Spinal cord (tissue), 10 donors: ENCODE data around the gene MTHFS. TPM values are rescaled to one million over a fixed set of nuclear protein-coding genes. Genes with fewer than 3 reads are reported as not detected.
"Not testable (repeated sequence)": the region's sequence is repeated elsewhere in the genome, so short reads cannot be mapped to it uniquely, and the experiment has no call there.

Experiments
- DNase-seq, 6 donors: peaks; one replicate each; pipeline versions ENCODE4 v3.0.0 to v3.0.0-alpha.2; 2013 to 2015; ENCODE audit warnings: low spot score in 6 of 6, low read depth in 4 of 6
- H3K27ac ChIP-seq: one replicate; pipeline ENCODE4 v1.5.1; 2013; ENCODE audit warnings: low read depth, low read length, control low read depth
- H3K27me3 ChIP-seq: one replicate; pipeline ENCODE4 v1.6.1; 2013; ENCODE audit warnings: low read length; ENCODE audit not compliant: control insufficient read depth, insufficient read depth
- H3K36me3 ChIP-seq: one replicate; pipeline ENCODE4 v1.6.1; 2013; ENCODE audit warnings: low read length; ENCODE audit not compliant: control insufficient read depth, insufficient read depth
- H3K4me1 ChIP-seq: one replicate; pipeline ENCODE4 v1.6.1; 2013; ENCODE audit warnings: low read length; ENCODE audit not compliant: control insufficient read depth, insufficient read depth
- H3K4me3 ChIP-seq: one replicate; pipeline ENCODE4 v1.5.1; 2013; ENCODE audit warnings: low read depth, low read length, control low read depth
- H3K9me3 ChIP-seq: one replicate; pipeline ENCODE4 v1.6.1; 2013; ENCODE audit warnings: low read length; ENCODE audit not compliant: control insufficient read depth, insufficient read depth
- WGBS: methylation state at CpG from one replicate; pipeline ENCODE4 v1.1.5; 2013; ENCODE audit warnings: missing lambda C conversion rate; ENCODE audit not compliant: insufficient coverage; 5-methylcytosine and 5-hydroxymethylcytosine counted together
- long read RNA-seq, 4 donors: transcript quantifications; one replicate each; lab custom pipeline, GENCODE V29; 2026
- polyA plus RNA-seq, 2 donors: library from polyadenylated mRNA; unstranded; fragments of 120-200 nt; gene quantifications; one replicate each; pipeline ENCODE4 v1.2.1, GENCODE V29; 2013; ENCODE audit not compliant: insufficient read length in 2 of 2
- total RNA-seq, 2 donors: library from RNA; depleted of rRNA in 1 of 2; stranded (reverse); fragments of 120-200 nt in 1 of 2; fragments of >200 nt in 1 of 2; gene quantifications; one replicate each; pipeline versions ENCODE4 v1.2.3 to v1.2.4, GENCODE V29; 2013 to 2014
- donor health status: healthy.

The MTHFS gene
- total RNA-seq: 10 to 100 TPM; 18.2 to 19.7 TPM
- 10 to 100 TPM; 19.3 to 19.8 TPM for polyA plus RNA-seq
- long read RNA-seq, donor 1, transcript MTHFS-201 (3 exons, 907 nt): major isoform, 11 of 18 reads
- long read RNA-seq, donor 1, partial matches to known transcripts: 5 of 18 reads
- long read RNA-seq, donor 1, other reads (novel, unspliced or antisense): 0 of 18 reads
- long read RNA-seq, donor 2, partial matches to known transcripts: 0 of 3 reads
- long read RNA-seq, donor 2, other reads (novel, unspliced or antisense): 0 of 3 reads
- long read RNA-seq, donor 3, partial matches to known transcripts: 0 of 3 reads
- long read RNA-seq, donor 3, other reads (novel, unspliced or antisense): 0 of 3 reads
- long read RNA-seq, donor 4, transcript MTHFS-201 (3 exons, 907 nt): major isoform, 23 of 36 reads
- long read RNA-seq, donor 4, partial matches to known transcripts: 0 of 36 reads
- long read RNA-seq, donor 4, other reads (novel, unspliced or antisense): 12 of 36 reads

- Histone ChIP-seq H3K4me3 (peak within 1 kb of the TSS; percentile 59), H3K9me3 (no peaks in the 10 kb centered on the region), H3K27me3 (no peaks in the 10 kb centered on the region), H3K4me1 (peaks cover 3% of the 10 kb centered on the region), H3K27ac (peak within 1 kb of the TSS; percentile 68), H3K36me3 (no peaks in the 10 kb centered on the region)
- peak in 5 of 6 donors; percentile 59 to 92 (median 69) for DNase-seq
- under 1% methylated on average over 90 of the region's 90 CpGs for WGBS
These were observed at the start of gene MTHFS for GRCh38 chr15:79896634-79897379. Gene MTHFS (minus strand): TSS chr15:79897014. CDS start chr15:79896988, 26 bp downstream.

DNA sequence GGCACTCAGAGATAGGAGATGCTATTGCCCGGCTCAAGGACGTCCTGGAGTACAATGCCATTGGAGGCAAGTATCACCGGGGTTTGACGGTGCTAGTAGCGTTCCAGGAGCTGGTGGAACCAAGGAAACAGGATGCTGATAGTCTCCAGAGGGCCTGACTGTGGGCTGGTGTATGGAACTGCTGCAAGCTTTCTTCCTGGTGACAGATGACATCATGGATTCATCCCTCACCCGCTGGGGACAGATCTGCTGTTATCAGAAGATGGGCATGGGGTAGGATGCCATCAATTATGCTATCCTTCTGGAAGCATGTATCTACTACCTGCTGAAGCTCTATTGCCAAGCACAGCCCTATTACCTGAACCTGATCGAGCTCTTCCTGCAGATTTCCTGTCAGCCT is 47.8 kb upstream of the MTHFS start:
- H3K4me3 ChIP-seq: no peak overlapping the region
- H3K36me3 ChIP-seq: no peaks in the 10 kb centered on the region
- H3K9me3 ChIP-seq: no peaks in the 10 kb centered on the region
- WGBS: 84% methylated on average over 5 of the region's 7 CpGs
- H3K4me1 ChIP-seq: no peaks in the 10 kb centered on the region
- H3K27me3 ChIP-seq: no peaks in the 10 kb centered on the region
- no peak for DNase-seq
- no peak overlapping the region for H3K27ac ChIP-seq

- DNase-seq: no peak
- WGBS: no CpG with 5 or more reads among the region's 1 CpG
- H3K36me3 ChIP-seq: no peaks in the 10 kb centered on the region
These were observed 47.0 kb upstream of the MTHFS start for GRCh38 chr15:79943820-79944219.

GRCh38 chr15:79942741-79943481 is 46.1 kb upstream of the MTHFS start:
- DNase-seq: no peak
- H3K27ac ChIP-seq: no peak overlapping the region
- H3K27me3 ChIP-seq: no peaks in the 10 kb centered on the region
- H3K4me1 ChIP-seq: no peaks in the 10 kb centered on the region
- H3K4me3 ChIP-seq: no peak overlapping the region
- H3K9me3 ChIP-seq: no peaks in the 10 kb centered on the region
- no peaks in the 10 kb centered on the region for H3K36me3 ChIP-seq
- 87% methylated on average over 3 of the region's 7 CpGs for WGBS

More at GRCh38 chr15:79943820-79944219, 47.0 kb upstream of the MTHFS start:
- Histone ChIP-seq H3K4me1 (no peaks in the 10 kb centered on the region), H3K27me3 (no peaks in the 10 kb centered on the region), H3K4me3 (no peak overlapping the region), H3K27ac (no peak overlapping the region), H3K9me3 (no peaks in the 10 kb centered on the region)

DNA sequence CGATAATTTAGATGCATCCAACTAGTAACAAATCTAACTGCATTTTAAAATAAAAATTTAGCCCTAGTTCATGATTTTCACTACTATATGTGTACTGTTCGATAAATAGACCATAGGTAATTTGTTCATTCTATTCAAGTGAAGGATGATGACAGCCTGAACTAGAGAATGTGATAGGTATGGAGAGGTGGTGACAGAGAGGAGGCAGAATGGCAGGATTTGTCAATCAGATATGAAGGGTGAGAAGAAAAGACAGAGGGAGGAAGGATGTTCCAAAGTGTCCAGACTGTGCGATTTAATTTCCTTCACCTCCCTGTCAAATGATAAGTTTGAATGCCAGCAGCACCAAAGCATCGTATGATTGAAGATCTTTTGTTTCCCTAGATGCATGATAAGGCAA is 42.6 kb upstream of the MTHFS start:
- no peak for DNase-seq
- Histone ChIP-seq H3K36me3 (no peaks in the 10 kb centered on the region), H3K27me3 (no peaks in the 10 kb centered on the region), H3K9me3 (no peaks in the 10 kb centered on the region), H3K27ac (no peak overlapping the region), H3K4me1 (no peaks in the 10 kb centered on the region), H3K4me3 (no peak overlapping the region)
- 83% methylated on average over 1 of the region's 4 CpGs for WGBS

DNA sequence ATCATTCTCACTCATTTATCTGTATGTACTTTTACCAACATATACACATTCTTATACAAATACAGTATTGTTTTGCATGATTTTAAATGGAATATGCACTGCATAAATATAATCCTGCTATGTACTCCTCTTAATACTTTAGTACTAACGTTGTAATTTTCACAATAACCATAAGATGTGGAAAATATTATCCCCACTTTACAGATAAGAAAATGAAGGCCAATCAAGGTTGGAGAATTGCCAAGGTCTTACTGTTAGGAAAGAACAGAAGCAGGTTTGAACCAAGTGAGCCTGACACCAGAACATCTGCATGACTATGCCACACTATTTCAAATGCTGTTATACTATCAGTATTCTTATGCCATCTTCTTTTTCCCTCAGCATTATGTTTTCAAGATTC is 41.3 kb upstream of the MTHFS start:
- no peaks in the 10 kb centered on the region for H3K36me3 ChIP-seq
- no peaks in the 10 kb centered on the region for H3K27me3 ChIP-seq
- no CpG with 5 or more reads among the region's 1 CpG for whole genome bisulfite sequencing
- H3K4me3 ChIP-seq: no peak overlapping the region
- DNase-seq: no peak
- H3K9me3 ChIP-seq: no peaks in the 10 kb centered on the region
- no peaks in the 10 kb centered on the region for H3K4me1 ChIP-seq
- H3K27ac ChIP-seq: no peak overlapping the region

DNA sequence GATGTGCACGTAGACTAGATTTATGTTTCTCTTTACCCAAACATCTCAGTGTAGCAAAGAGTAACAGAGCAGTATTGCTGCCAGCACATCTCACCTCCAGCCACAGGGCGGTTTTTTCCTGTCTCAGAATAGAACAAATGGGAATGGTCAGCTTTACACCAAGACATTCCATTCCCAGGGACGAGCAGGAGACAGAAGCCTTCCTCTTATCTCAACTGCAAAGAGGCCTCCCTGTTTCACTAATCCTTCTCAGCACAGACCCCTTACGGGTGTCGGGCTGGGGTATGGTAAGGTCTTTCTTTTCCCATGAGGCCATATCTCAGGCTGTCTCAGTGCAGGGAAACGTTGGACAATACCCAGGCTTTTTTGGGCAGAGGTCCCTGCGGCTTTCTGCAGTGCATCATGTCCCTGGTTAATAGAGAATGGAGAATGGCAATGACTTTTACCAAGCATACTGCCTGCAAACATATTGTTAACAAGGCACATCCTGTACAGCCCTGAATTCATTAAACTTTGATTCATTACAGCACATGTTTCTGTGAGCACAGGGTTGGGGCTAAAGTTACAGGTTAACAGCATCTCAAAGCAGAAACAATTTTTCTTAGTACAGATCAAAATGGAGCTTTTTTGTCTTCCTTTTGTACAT is 38.9 kb upstream of the MTHFS start:
- not testable (repeated sequence) for H3K27ac ChIP-seq, H3K4me3 ChIP-seq, H3K27me3 ChIP-seq, H3K36me3 ChIP-seq, H3K9me3 ChIP-seq, H3K4me1 ChIP-seq
- 13% methylated on average over 4 of the region's 7 CpGs for WGBS
- peak in 1 of 6 donors; percentile 39 for DNase-seq

DNA sequence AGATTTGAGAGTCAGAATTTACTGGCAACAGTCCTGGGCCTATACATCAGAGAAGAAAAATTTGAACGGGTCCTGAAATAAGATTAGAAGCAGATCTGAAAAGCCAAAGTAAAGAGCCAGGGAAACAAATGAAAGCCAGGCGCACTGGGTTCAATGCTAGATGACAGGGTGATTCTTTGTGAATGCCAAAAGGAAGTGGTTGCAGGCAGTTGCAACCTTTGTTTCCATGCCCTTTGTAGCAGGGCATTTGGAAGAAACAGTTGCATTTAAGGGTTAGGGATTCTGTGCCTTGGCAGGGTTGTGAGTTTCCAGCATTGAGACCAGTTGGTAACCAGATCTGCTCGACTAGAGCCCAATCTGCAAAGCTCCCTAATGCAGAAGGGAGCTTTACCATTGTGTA is 36.4 kb upstream of the MTHFS start:
- H3K36me3 ChIP-seq: no peaks in the 10 kb centered on the region
- no peak overlapping the region for H3K27ac ChIP-seq
- no peaks in the 10 kb centered on the region for H3K9me3 ChIP-seq
- no peaks in the 10 kb centered on the region for H3K27me3 ChIP-seq
- no peak for DNase-seq
- H3K4me3 ChIP-seq: no peak overlapping the region
- 65% methylated on average over 2 of the region's 3 CpGs for WGBS
- no peaks in the 10 kb centered on the region for H3K4me1 ChIP-seq

DNA sequence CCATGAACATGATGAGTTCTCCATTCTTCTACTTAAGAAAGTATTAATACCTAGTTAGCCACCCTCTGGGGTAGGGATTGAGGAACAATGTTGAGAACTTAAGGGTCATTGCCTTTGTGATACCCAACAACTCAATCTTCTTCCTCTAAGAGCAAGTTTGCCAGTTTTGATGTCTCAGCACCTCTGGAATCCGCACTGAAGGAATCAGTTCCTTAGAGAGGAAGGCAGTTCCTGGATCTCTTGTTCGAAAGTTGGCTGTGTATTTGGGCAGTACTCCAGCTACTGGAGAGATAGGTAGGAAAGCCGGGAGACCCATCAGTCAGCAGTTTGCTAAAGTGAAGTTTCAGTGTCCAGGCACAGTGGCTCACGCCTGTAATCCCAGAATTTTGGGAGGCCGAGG is 35.6 kb upstream of the MTHFS start:
- no peak overlapping the region for H3K27ac ChIP-seq
- no peak for DNase-seq
- H3K9me3 ChIP-seq: no peaks in the 10 kb centered on the region
- H3K27me3 ChIP-seq: no peaks in the 10 kb centered on the region
- H3K4me3 ChIP-seq: no peak overlapping the region
- H3K4me1 ChIP-seq: no peaks in the 10 kb centered on the region
- 82% methylated on average over 5 of the region's 5 CpGs for WGBS
- no peaks in the 10 kb centered on the region for H3K36me3 ChIP-seq
